H1 (cell line): ENCODE data around the gene RGL1. TPM values are rescaled to one million over a fixed set of nuclear protein-coding genes. Genes with fewer than 3 reads are reported as not detected.

Experiments
- CTCF ChIA-PET: fragments of 300-600 bp; sonication (Branson Sonifier 250); formaldehyde crosslinking; loops from one replicate; lab custom pipeline; 2021; ENCODE audit not compliant: partially characterized antibody; lab: Charles Lee
- POLR2A ChIA-PET: fragments of 300-600 bp; sonication (Branson Sonifier 250); formaldehyde crosslinking; loops from one replicate; lab custom pipeline; 2021; ENCODE audit warnings: inconsistent platforms; ENCODE audit not compliant: partially characterized antibody; lab: Charles Lee
- DNase-seq, 2 experiments: peaks; one replicate each; pipeline versions ENCODE4 v3.0.0 to v3.0.0-alpha.2; 2010 to 2022; ENCODE audit warnings: low spot score in 2 of 2, low read depth in 1 of 2, mixed read lengths in 1 of 2
- FAIRE-seq: peaks from 2 replicates; lab custom pipeline; 2011; peaks lifted over from hg19 to GRCh38; lab: Jason Lieb, UNC
- H2AFZ ChIP-seq: 2 replicates; pipeline ENCODE4 v1.8.1; 2012; ENCODE audit warnings: low read length, inconsistent platforms
- H2AK5ac ChIP-seq: 2 replicates; pipeline ENCODE4 v1.6.1; 2013; ENCODE audit warnings: low read depth, low read length
- H2BK120ac ChIP-seq: replicated peaks from 2 replicates; pipeline ENCODE3; 2013; ENCODE audit warnings: low read depth, low read length, inconsistent platforms
- H2BK12ac ChIP-seq: 2 replicates; pipeline ENCODE4 v1.6.1; 2013; ENCODE audit warnings: low read depth, low read length
- H2BK15ac ChIP-seq: 2 replicates; pipeline ENCODE4 v1.6.1; 2013; ENCODE audit warnings: low read length
- H2BK20ac ChIP-seq: 2 replicates; pipeline ENCODE4 v1.6.1; 2013; ENCODE audit warnings: low read length
- H2BK5ac ChIP-seq: 2 replicates; pipeline ENCODE4 v1.6.1; 2013; ENCODE audit warnings: low read depth, low read length
- H3K14ac ChIP-seq: 2 replicates; pipeline ENCODE4 v1.6.1; 2013; ENCODE audit warnings: inconsistent platforms; ENCODE audit not compliant: insufficient read length
- H3K18ac ChIP-seq: 2 replicates; pipeline ENCODE4 v1.6.1; 2013; ENCODE audit warnings: low read length; ENCODE audit errors: extremely low read depth
- H3K23ac ChIP-seq: 2 replicates; pipeline ENCODE4 v1.6.1; 2013; ENCODE audit warnings: inconsistent platforms; ENCODE audit not compliant: insufficient read length
- H3K23me2 ChIP-seq: 2 replicates; pipeline ENCODE4 v1.6.1; 2013; ENCODE audit warnings: low read depth, low read length
- H3K27ac ChIP-seq: 2 replicates; pipeline ENCODE4 v1.6.1; 2011; ENCODE audit warnings: low read depth, low read length, inconsistent platforms
- H3K27me3 ChIP-seq, 4 experiments: replicated peaks in 1 of 4; 1 replicate in 1 of 4; 2 replicates in 3 of 4; pipeline versions ENCODE4 v1.6.1 to v1.8.1; 2011 to 2013; ENCODE audit warnings: low read length in 3 of 4, mild to moderate bottlenecking in 3 of 4, inconsistent platforms in 2 of 4, mixed read lengths in 2 of 4, moderate library complexity in 1 of 4; ENCODE audit not compliant: control insufficient read depth in 3 of 4, insufficient read depth in 3 of 4; ENCODE audit errors: extremely low read depth in 1 of 4
- H3K36me3 ChIP-seq, 4 experiments: 2 replicates each; pipeline versions ENCODE4 v1.6.1 to v1.8.1; 2011 to 2013; ENCODE audit warnings: mild to moderate bottlenecking in 4 of 4, low read length in 3 of 4, moderate library complexity in 2 of 4, control low read depth in 1 of 4, inconsistent platforms in 1 of 4; ENCODE audit not compliant: insufficient read depth in 4 of 4, control insufficient read depth in 2 of 4
- H3K4ac ChIP-seq: replicated peaks from 2 replicates; pipeline ENCODE3; 2013; ENCODE audit warnings: low read length, low read depth, mixed read lengths, inconsistent platforms; ENCODE audit not compliant: insufficient read length
- H3K4me1 ChIP-seq, 4 experiments: replicated peaks in 1 of 4; 1 replicate in 1 of 4; 2 replicates in 3 of 4; pipeline versions ENCODE4 v1.6.1 to v1.8.1; 2011 to 2013; ENCODE audit warnings: low read length in 3 of 4, inconsistent platforms in 2 of 4, mixed read lengths in 1 of 4; ENCODE audit not compliant: insufficient read depth in 4 of 4, control insufficient read depth in 3 of 4
- H3K4me2 ChIP-seq, 2 experiments: 2 replicates each; pipeline versions ENCODE4 v1.6.1 to v1.8.1; 2011 to 2013; ENCODE audit warnings: low read depth in 2 of 2, low read length in 2 of 2, control low read depth in 1 of 2, inconsistent platforms in 1 of 2, mild to moderate bottlenecking in 1 of 2; ENCODE audit not compliant: insufficient read depth in 1 of 2
- H3K4me3 ChIP-seq, 4 experiments: fragments of 200-600, 300-600 bp in 1 of 4; sonication (generic), shearing (Covaris generic), sonication (Bioruptor Twin) in 1 of 4; 2 replicates each; pipeline versions ENCODE4 v1.5.1 to v1.8.1; 2011 to 2016; ENCODE audit warnings: low read length in 4 of 4, low read depth in 3 of 4, control low read depth in 2 of 4, inconsistent platforms in 2 of 4, mild to moderate bottlenecking in 2 of 4, mixed read lengths in 1 of 4, moderate library complexity in 1 of 4; ENCODE audit not compliant: insufficient read depth in 2 of 4; ENCODE audit errors: extremely low read depth in 1 of 4
- H3K56ac ChIP-seq: replicated peaks from 2 replicates; pipeline ENCODE3; 2013; ENCODE audit warnings: low read depth, mild to moderate bottlenecking, mixed read lengths, low read length, inconsistent platforms; ENCODE audit not compliant: insufficient read length
- H3K79me1 ChIP-seq: 2 replicates; pipeline ENCODE4 v1.6.1; 2013; ENCODE audit warnings: low read depth, low read length, control low read depth
- H3K79me2 ChIP-seq, 2 experiments: 2 replicates each; pipeline versions ENCODE4 v1.6.1 to v1.8.1; 2012 to 2013; ENCODE audit warnings: low read length in 2 of 2, mild to moderate bottlenecking in 2 of 2, inconsistent platforms in 1 of 2; ENCODE audit not compliant: insufficient read depth in 2 of 2, control insufficient read depth in 1 of 2
- H3K9ac ChIP-seq, 4 experiments: replicated peaks in 1 of 4; 1 replicate in 1 of 4; 2 replicates in 3 of 4; pipeline versions ENCODE4 v1.6.1 to v1.8.1; 2011 to 2013; ENCODE audit warnings: low read depth in 3 of 4, low read length in 3 of 4, control low read depth in 2 of 4, mild to moderate bottlenecking in 2 of 4, moderate library complexity in 2 of 4, inconsistent platforms in 1 of 4; ENCODE audit errors: extremely low read depth in 1 of 4
- H3K9me3 ChIP-seq, 2 experiments: 2 replicates each; pipeline versions ENCODE4 v1.6.1 to v1.8.1; 2012 to 2013; ENCODE audit warnings: mild to moderate bottlenecking in 2 of 2, moderate library complexity in 2 of 2, control low read depth in 1 of 2, inconsistent platforms in 1 of 2, low read depth in 1 of 2, low read length in 1 of 2, mixed read lengths in 1 of 2; ENCODE audit not compliant: insufficient read depth in 2 of 2
- H4K20me1 ChIP-seq, 2 experiments: replicated peaks in 1 of 2; 2 replicates each; pipeline versions ENCODE3 to v1.8.1; 2011 to 2013; ENCODE audit warnings: inconsistent platforms in 2 of 2, low read length in 2 of 2, mild to moderate bottlenecking in 1 of 2; ENCODE audit not compliant: insufficient read depth in 2 of 2, control insufficient read depth in 1 of 2
- H4K5ac ChIP-seq: 2 replicates; pipeline ENCODE4 v1.6.1; 2013; ENCODE audit warnings: low read length, low read depth, mixed read lengths, inconsistent platforms; ENCODE audit not compliant: insufficient read length
- H4K8ac ChIP-seq: 2 replicates; pipeline ENCODE4 v1.8.0; 2013; ENCODE audit warnings: mild to moderate bottlenecking, moderate library complexity, low read length, inconsistent platforms; ENCODE audit not compliant: insufficient read depth; ENCODE audit errors: extremely low read depth
- H4K91ac ChIP-seq: replicated peaks from 2 replicates; pipeline ENCODE3; 2013; ENCODE audit warnings: low read length, mixed read lengths, inconsistent platforms; ENCODE audit not compliant: insufficient read length
- RAD21 ChIP-seq, 2 experiments: IDR thresholded peaks in 1 of 2; conservative IDR thresholded peaks in 1 of 2; 2 replicates each; pipeline ENCODE4 v1.6.1; 2011; ENCODE audit warnings: low read depth in 2 of 2, low read length in 2 of 2, improper control_type of control experiment in 1 of 2, inconsistent platforms in 1 of 2, mild to moderate bottlenecking in 1 of 2, moderate library complexity in 1 of 2
- RNF2 ChIP-seq: fragments of 200-900, 300-1000 bp; sonication (generic); IDR thresholded peaks from 2 replicates; pipeline ENCODE4 v1.7.1; 2016; ENCODE audit warnings: borderline replicate concordance, low read depth, mild to moderate bottlenecking, antibody characterized with exemption, low read length; ENCODE audit not compliant: poor library complexity, severe bottlenecking; ENCODE audit errors: missing control alignments
- WGBS, 2 experiments: shearing (Covaris generic) in 1 of 2; methylation state at CpG; one replicate each; pipeline versions ENCODE4 v1.1.6 to v1.1.7; 2013 to 2015; ENCODE audit warnings: low lambda C conversion rate in 2 of 2, mixed read lengths in 2 of 2, inconsistent platforms in 1 of 2, low coverage in 1 of 2, missing lambda C conversion rate in 1 of 2; ENCODE audit not compliant: insufficient replicate concordance in 2 of 2, insufficient coverage in 1 of 2, insufficient read length in 1 of 2; ENCODE audit errors: extremely low coverage in 1 of 2, missing lambda C conversion rate in 1 of 2; 5-methylcytosine and 5-hydroxymethylcytosine counted together
- polyA plus RNA-seq, 7 experiments: library from polyadenylated mRNA; depleted of rRNA in 3 of 7; stranded (reverse) in 5 of 7; unstranded in 2 of 7; fragments of >200 nt in 5 of 7; fragments of 200-250 nt in 2 of 7; gene quantifications; 1 replicate in 5 of 7; 2 replicates in 1 of 7; 4 replicates in 1 of 7; pipeline versions ENCODE4 v1.2.1 to v1.2.3, GENCODE V29; 2011 to 2013; ENCODE audit warnings: missing spikeins in 2 of 7, mixed read lengths in 2 of 7
- total RNA-seq: library from RNA; stranded (reverse); fragmentation: NEBNext Ultra II Directional; extraction: Animal tissue kit (Norgen Biotek cat#: 25700); gene quantifications from 2 replicates; pipeline ENCODE4 v1.2.1, GENCODE V29; 2021
- TF ChIP-seq, protein P1 (sequence below), 3 experiments: IDR thresholded peaks; 1 replicate in 2 of 3; 2 replicates in 1 of 3; pipeline versions ENCODE4 v1.5.1 to v1.6.1; 2011; ENCODE audit warnings: low read length in 3 of 3, mild to moderate bottlenecking in 3 of 3, inconsistent platforms in 2 of 3, low read depth in 1 of 3, moderate library complexity in 1 of 3; ENCODE audit not compliant: insufficient read depth in 1 of 3; ENCODE audit errors: control extremely low read depth in 1 of 3

RGL1 gene
- total and polyA plus RNA-seq, 2 of the 8 experiments (the other 6 are each of a cell fraction or from before 2014, with no cell fraction given) = 0.98 to 2.4 TPM

GRCh38 chr1:183918589-183918988, 113.7 kb downstream of the RGL1 start:
- Histone ChIP-seq H3K4me2 (no peak overlapping the region), H3K9me3 (no peaks in the 10 kb centered on the region), H3K56ac (no peak overlapping the region), H4K20me1 (no peaks in the 10 kb centered on the region), H3K18ac (no peak overlapping the region), H2BK12ac (no peak overlapping the region), H2BK120ac (no peak overlapping the region), H3K4ac (no peak overlapping the region), H3K4me3 (no peak overlapping the region), H4K8ac (no peak overlapping the region), H3K9ac (no peak overlapping the region), H3K23ac (no peak overlapping the region), H3K36me3 (no peaks in the 10 kb centered on the region; a peak in 1 of 8 replicates), H3K14ac (no peak overlapping the region), H2BK15ac (no peak overlapping the region), H3K4me1 (no peaks in the 10 kb centered on the region; a peak in 1 of 7 replicates), H3K27me3 (no peaks in the 10 kb centered on the region), H2AK5ac (no peak overlapping the region), H4K5ac (no peak overlapping the region), H2BK20ac (no peak overlapping the region), H3K27ac (no peak overlapping the region), H3K79me2 (no peaks in the 10 kb centered on the region), H4K91ac (no peak overlapping the region), H2BK5ac (no peak overlapping the region), H2AFZ (0 out of 2 replicates have a peak overlapping the region, but pooled peaks have one; percentile 37), H3K79me1 (no peaks in the 10 kb centered on the region), H3K23me2 (no peaks in the 10 kb centered on the region)
- CTCF ChIA-PET = interaction anchor here (0.7 to 1.5 kb wide), 4 partner anchors 9 to 320 kb away, joined by 3 to 5 read pairs (median 3); no protein-coding TSS in a partner anchor
- TF ChIP-seq, protein P1, sequence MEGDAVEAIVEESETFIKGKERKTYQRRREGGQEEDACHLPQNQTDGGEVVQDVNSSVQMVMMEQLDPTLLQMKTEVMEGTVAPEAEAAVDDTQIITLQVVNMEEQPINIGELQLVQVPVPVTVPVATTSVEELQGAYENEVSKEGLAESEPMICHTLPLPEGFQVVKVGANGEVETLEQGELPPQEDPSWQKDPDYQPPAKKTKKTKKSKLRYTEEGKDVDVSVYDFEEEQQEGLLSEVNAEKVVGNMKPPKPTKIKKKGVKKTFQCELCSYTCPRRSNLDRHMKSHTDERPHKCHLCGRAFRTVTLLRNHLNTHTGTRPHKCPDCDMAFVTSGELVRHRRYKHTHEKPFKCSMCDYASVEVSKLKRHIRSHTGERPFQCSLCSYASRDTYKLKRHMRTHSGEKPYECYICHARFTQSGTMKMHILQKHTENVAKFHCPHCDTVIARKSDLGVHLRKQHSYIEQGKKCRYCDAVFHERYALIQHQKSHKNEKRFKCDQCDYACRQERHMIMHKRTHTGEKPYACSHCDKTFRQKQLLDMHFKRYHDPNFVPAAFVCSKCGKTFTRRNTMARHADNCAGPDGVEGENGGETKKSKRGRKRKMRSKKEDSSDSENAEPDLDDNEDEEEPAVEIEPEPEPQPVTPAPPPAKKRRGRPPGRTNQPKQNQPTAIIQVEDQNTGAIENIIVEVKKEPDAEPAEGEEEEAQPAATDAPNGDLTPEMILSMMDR (IDR thresholded peaks at IDR 0.05; ENCODE audit: control extremely low read depth in 1 of 3, insufficient read depth in 1 of 3, low read depth in 1 of 3, low read length in 3 of 3) = peak in 1 of 3 experiments; percentile 19; a peak in 1 of 4 replicates
- TF ChIP-seq RNF2 (no peak), RAD21 (IDR thresholded peaks at IDR 0.05 in 1 of 2, conservative IDR thresholded peaks at IDR 0.05 in 1 of 2; ENCODE audit: low read depth in 2 of 2, low read length in 2 of 2) (peak; percentile 45 to 58)
- FAIRE-seq (no peak), DNase-seq (no peak)
- 83% methylated on average over 6 of the region's 6 CpGs; no CpG with 5 or more reads in 1 of the 2 experiments for WGBS, 2 experiments
- POLR2A ChIA-PET = no interaction called here
